Neural cell (in vitro differentiated cells): Measurements from ENCODE around the gene LRRC8E. TPM values are rescaled to one million over a fixed set of nuclear protein-coding genes. Genes with fewer than 3 reads are reported as not detected.

Experiments used
- H2AFZ ChIP-seq: fragments of 200-600, 300-800 bp; sonication (generic), shearing (Covaris generic); 2 replicates; pipeline ENCODE4 v1.6.0; 2014; ENCODE audit warnings: low read depth, mild to moderate bottlenecking, antibody characterized with exemption, low read length, moderate library complexity
- H3F3A ChIP-seq: fragments of 200-600 bp; shearing (Covaris generic); 2 replicates; pipeline ENCODE4 v1.6.1; 2016; ENCODE audit warnings: mild to moderate bottlenecking, moderate library complexity, mixed read lengths, antibody characterized with exemption, low read length; ENCODE audit not compliant: insufficient read depth, poor library complexity, severe bottlenecking
- H3K27ac ChIP-seq: fragments of 200-600, 300-800 bp; sonication (generic), shearing (Covaris generic); 2 replicates; pipeline ENCODE4 v1.5.1; 2014; ENCODE audit warnings: mild to moderate bottlenecking, low read length, moderate library complexity
- H3K27me3 ChIP-seq: fragments of 300-800, 200-600 bp; sonication (generic), shearing (Covaris generic); 2 replicates; pipeline ENCODE4 v1.6.0; 2014; ENCODE audit warnings: mild to moderate bottlenecking, low read depth, low read length, moderate library complexity; ENCODE audit not compliant: insufficient read depth
- H3K36me3 ChIP-seq: fragments of 300-800, 200-600 bp; sonication (generic), shearing (Covaris generic); 2 replicates; pipeline ENCODE4 v1.5.1; 2014; ENCODE audit warnings: mild to moderate bottlenecking, antibody characterized with exemption, low read length, moderate library complexity; ENCODE audit not compliant: insufficient read depth
- H3K4me2 ChIP-seq: fragments of 300-800, 200-600 bp; sonication (generic), shearing (Covaris generic); 2 replicates; pipeline ENCODE4 v1.6.0; 2014; ENCODE audit warnings: mild to moderate bottlenecking, low read length
- H3K4me3 ChIP-seq: fragments of 300-800, 200-600 bp; sonication (generic), shearing (Covaris generic); 2 replicates; pipeline ENCODE4 v1.5.1; 2014; ENCODE audit warnings: mild to moderate bottlenecking, low read length, moderate library complexity
- H3K79me2 ChIP-seq: fragments of 200-600 bp; shearing (Covaris generic); replicated peaks from 2 replicates; pipeline ENCODE4 v1.6.0; 2014; ENCODE audit warnings: mild to moderate bottlenecking, low read length, moderate library complexity; ENCODE audit not compliant: insufficient read depth
- H3K9ac ChIP-seq: fragments of 300-800, 200-600 bp; sonication (generic), shearing (Covaris generic); 2 replicates; pipeline ENCODE4 v1.6.1; 2016; ENCODE audit warnings: mild to moderate bottlenecking, low read length, mixed read lengths
- H3K9me2 ChIP-seq: fragments of 200-600 bp; shearing (Covaris generic); 2 replicates; pipeline ENCODE4 v1.6.1; 2016; ENCODE audit warnings: mild to moderate bottlenecking, low read length, mixed read lengths; ENCODE audit not compliant: insufficient read depth
- H3K9me3 ChIP-seq: fragments of 200-600, 300-800 bp; sonication (generic), shearing (Covaris generic); 2 replicates; pipeline ENCODE4 v1.6.1; 2016; ENCODE audit warnings: mild to moderate bottlenecking, mixed run types, low read length, moderate library complexity, mixed read lengths
- H4K20me1 ChIP-seq: fragments of 200-600 bp; shearing (Covaris generic); 2 replicates; pipeline ENCODE4 v1.6.1; 2016; ENCODE audit warnings: mild to moderate bottlenecking, mixed run types; ENCODE audit not compliant: insufficient read depth
- EP300 ChIP-seq: fragments of 450-650 bp; conservative IDR thresholded peaks from 2 replicates; pipeline ENCODE4 v1.6.1; 2014; ENCODE audit warnings: antibody characterized with exemption, mild to moderate bottlenecking, moderate library complexity; ENCODE audit not compliant: poor library complexity, severe bottlenecking
- EZH2 ChIP-seq: fragments of 200-600, 300-800 bp; shearing (Covaris generic), sonication (generic); IDR thresholded peaks from 2 replicates; pipeline ENCODE4 v1.6.1; 2014; ENCODE audit warnings: antibody characterized with exemption, low read length, borderline replicate concordance, mild to moderate bottlenecking; ENCODE audit not compliant: insufficient read depth, poor library complexity, severe bottlenecking
- MXI1 ChIP-seq: fragments of 450-650 bp; conservative IDR thresholded peaks from 2 replicates; pipeline ENCODE4 v1.6.1; 2014; ENCODE audit warnings: antibody characterized with exemption, mild to moderate bottlenecking; ENCODE audit not compliant: poor library complexity, severe bottlenecking
- POLR2AphosphoS5 ChIP-seq: IDR thresholded peaks from 2 replicates; pipeline ENCODE4 v1.6.1; 2012
- RAD21 ChIP-seq: fragments of 450-650 bp; conservative IDR thresholded peaks from 2 replicates; pipeline ENCODE4 v1.6.1; 2014; ENCODE audit warnings: antibody characterized with exemption, mild to moderate bottlenecking, moderate library complexity
- SMC3 ChIP-seq: fragments of 450-650 bp; conservative IDR thresholded peaks from 2 replicates; pipeline ENCODE4 v1.6.1; 2014; ENCODE audit warnings: antibody characterized with exemption, mild to moderate bottlenecking, moderate library complexity; ENCODE audit not compliant: poor library complexity
- TAF1 ChIP-seq: IDR thresholded peaks from 2 replicates; pipeline ENCODE4 v1.6.1; 2012; ENCODE audit warnings: low read depth
- polyA plus RNA-seq: library from polyadenylated mRNA; depleted of rRNA; stranded (reverse); fragments of >200 nt; gene quantifications from 2 replicates; pipeline ENCODE4 v1.2.3, GENCODE V29; 2014
- TF ChIP-seq, protein P1 (sequence below): fragments of 450-650 bp; IDR thresholded peaks from 2 replicates; pipeline ENCODE4 v1.5.1; 2014; ENCODE audit warnings: antibody characterized with exemption, mild to moderate bottlenecking, moderate library complexity; ENCODE audit not compliant: poor library complexity, severe bottlenecking
- TF ChIP-seq, protein P2 (sequence below): IDR thresholded peaks from 2 replicates; pipeline ENCODE4 v1.6.1; 2012; ENCODE audit warnings: borderline replicate concordance

The LRRC8E gene
- polyA plus RNA-seq, 1 donor from 2014 or later: not detected

DNA sequence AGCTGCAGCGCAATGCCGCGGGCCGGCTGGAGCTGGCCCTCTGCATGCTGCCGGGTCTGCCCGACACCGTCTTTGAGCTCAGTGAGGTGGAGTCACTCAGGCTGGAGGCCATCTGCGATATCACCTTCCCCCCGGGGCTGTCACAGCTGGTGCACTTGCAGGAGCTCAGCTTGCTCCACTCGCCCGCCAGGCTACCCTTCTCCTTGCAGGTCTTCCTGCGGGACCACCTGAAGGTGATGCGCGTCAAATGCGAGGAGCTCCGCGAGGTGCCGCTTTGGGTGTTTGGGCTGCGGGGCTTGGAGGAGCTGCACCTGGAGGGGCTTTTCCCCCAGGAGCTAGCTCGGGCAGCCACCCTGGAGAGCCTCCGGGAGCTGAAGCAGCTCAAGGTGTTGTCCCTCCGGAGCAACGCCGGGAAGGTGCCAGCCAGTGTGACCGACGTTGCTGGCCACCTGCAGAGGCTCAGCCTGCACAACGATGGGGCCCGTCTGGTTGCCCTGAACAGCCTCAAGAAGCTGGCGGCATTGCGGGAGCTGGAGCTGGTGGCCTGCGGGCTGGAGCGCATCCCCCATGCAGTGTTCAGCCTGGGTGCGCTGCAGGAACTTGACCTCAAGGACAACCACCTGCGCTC, 11.6 kb downstream of the LRRC8E start:
- no peaks in the 10 kb centered on the region for H3K27me3 ChIP-seq
- no peak for TF ChIP-seq TAF1
- H3K9ac ChIP-seq: no peak overlapping the region
- H3K4me2 ChIP-seq: no peak overlapping the region
- H4K20me1 ChIP-seq: no peaks in the 10 kb centered on the region
- H3K27ac ChIP-seq: no peak overlapping the region
- peaks cover 8% of the 10 kb centered on the region for H3K79me2 ChIP-seq
- H2AFZ ChIP-seq: no peak overlapping the region
- H3K9me3 ChIP-seq: no peaks in the 10 kb centered on the region
- no peaks in the 10 kb centered on the region for H3K9me2 ChIP-seq
- no peaks in the 10 kb centered on the region for H3F3A ChIP-seq
- no peak overlapping the region for H3K4me3 ChIP-seq
- no peaks in the 10 kb centered on the region for H3K36me3 ChIP-seq

GRCh38 chr19:7900401-7900870, 12.1 kb downstream of the LRRC8E start:
- Histone ChIP-seq H3K27me3 (no peaks in the 10 kb centered on the region), H3F3A (no peaks in the 10 kb centered on the region), H3K4me3 (no peak overlapping the region), H2AFZ (no peak overlapping the region), H3K36me3 (no peaks in the 10 kb centered on the region), H4K20me1 (no peaks in the 10 kb centered on the region), H3K27ac (no peak overlapping the region), H3K9ac (no peak overlapping the region), H3K79me2 (peaks cover 14% of the 10 kb centered on the region), H3K9me3 (no peaks in the 10 kb centered on the region), H3K9me2 (no peaks in the 10 kb centered on the region), H3K4me2 (no peak overlapping the region)
- no peak for TF ChIP-seq MXI1
- TF ChIP-seq EZH2: no peak
- no peak for TF ChIP-seq POLR2AphosphoS5
- no peak for TF ChIP-seq RAD21
- TF ChIP-seq, protein P1, sequence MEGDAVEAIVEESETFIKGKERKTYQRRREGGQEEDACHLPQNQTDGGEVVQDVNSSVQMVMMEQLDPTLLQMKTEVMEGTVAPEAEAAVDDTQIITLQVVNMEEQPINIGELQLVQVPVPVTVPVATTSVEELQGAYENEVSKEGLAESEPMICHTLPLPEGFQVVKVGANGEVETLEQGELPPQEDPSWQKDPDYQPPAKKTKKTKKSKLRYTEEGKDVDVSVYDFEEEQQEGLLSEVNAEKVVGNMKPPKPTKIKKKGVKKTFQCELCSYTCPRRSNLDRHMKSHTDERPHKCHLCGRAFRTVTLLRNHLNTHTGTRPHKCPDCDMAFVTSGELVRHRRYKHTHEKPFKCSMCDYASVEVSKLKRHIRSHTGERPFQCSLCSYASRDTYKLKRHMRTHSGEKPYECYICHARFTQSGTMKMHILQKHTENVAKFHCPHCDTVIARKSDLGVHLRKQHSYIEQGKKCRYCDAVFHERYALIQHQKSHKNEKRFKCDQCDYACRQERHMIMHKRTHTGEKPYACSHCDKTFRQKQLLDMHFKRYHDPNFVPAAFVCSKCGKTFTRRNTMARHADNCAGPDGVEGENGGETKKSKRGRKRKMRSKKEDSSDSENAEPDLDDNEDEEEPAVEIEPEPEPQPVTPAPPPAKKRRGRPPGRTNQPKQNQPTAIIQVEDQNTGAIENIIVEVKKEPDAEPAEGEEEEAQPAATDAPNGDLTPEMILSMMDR: no peak
- TF ChIP-seq TAF1: no peak
- TF ChIP-seq EP300: no peak
- TF ChIP-seq SMC3: no peak
- TF ChIP-seq, protein P2, sequence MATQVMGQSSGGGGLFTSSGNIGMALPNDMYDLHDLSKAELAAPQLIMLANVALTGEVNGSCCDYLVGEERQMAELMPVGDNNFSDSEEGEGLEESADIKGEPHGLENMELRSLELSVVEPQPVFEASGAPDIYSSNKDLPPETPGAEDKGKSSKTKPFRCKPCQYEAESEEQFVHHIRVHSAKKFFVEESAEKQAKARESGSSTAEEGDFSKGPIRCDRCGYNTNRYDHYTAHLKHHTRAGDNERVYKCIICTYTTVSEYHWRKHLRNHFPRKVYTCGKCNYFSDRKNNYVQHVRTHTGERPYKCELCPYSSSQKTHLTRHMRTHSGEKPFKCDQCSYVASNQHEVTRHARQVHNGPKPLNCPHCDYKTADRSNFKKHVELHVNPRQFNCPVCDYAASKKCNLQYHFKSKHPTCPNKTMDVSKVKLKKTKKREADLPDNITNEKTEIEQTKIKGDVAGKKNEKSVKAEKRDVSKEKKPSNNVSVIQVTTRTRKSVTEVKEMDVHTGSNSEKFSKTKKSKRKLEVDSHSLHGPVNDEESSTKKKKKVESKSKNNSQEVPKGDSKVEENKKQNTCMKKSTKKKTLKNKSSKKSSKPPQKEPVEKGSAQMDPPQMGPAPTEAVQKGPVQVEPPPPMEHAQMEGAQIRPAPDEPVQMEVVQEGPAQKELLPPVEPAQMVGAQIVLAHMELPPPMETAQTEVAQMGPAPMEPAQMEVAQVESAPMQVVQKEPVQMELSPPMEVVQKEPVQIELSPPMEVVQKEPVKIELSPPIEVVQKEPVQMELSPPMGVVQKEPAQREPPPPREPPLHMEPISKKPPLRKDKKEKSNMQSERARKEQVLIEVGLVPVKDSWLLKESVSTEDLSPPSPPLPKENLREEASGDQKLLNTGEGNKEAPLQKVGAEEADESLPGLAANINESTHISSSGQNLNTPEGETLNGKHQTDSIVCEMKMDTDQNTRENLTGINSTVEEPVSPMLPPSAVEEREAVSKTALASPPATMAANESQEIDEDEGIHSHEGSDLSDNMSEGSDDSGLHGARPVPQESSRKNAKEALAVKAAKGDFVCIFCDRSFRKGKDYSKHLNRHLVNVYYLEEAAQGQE: no peak

GRCh38 chr19:7900931-7901330, 12.6 kb downstream of the LRRC8E start:
- Histone ChIP-seq H3F3A (no peaks in the 10 kb centered on the region), H3K36me3 (no peaks in the 10 kb centered on the region), H3K9ac (no peak overlapping the region), H3K9me2 (no peaks in the 10 kb centered on the region), H3K27ac (no peak overlapping the region), H4K20me1 (no peaks in the 10 kb centered on the region), H3K4me2 (no peak overlapping the region), H2AFZ (no peak overlapping the region), H3K79me2 (peaks cover 19% of the 10 kb centered on the region), H3K9me3 (no peaks in the 10 kb centered on the region), H3K4me3 (no peak overlapping the region), H3K27me3 (no peaks in the 10 kb centered on the region)
- TF ChIP-seq MXI1: no peak
- TF ChIP-seq RAD21: no peak
- TF ChIP-seq TAF1: no peak
- TF ChIP-seq SMC3: no peak
- no peak for TF ChIP-seq EP300
- TF ChIP-seq, protein P1: no peak
- no peak for TF ChIP-seq POLR2AphosphoS5
- no peak for TF ChIP-seq EZH2
- TF ChIP-seq, protein P2: no peak
